Measurements from ENCODE around the gene MYO7B. TPM values are rescaled to one million over a fixed set of nuclear protein-coding genes. Genes with fewer than 3 reads are reported as not detected.
A peak's percentile ranks its signal among the peaks of the same experiment; 100 is the strongest.

The MYO7B gene
- total RNA-seq, 6 donors from 2014 or later: 1.2 to 6.1 (median 3.1) TPM

GRCh38 chr2:127651381-127651809 lies 115.9 kb downstream of the MYO7B start:
- Histone ChIP-seq H3K4me1 (peaks cover 38 to 57% (median 51%) of the 10 kb centered on the region in 4 donors), H3K36me3 (peaks cover 0 to 48% (median 10%) of the 10 kb centered on the region in 4 donors), H3K27me3 (no peaks in the 10 kb centered on the region), H3K27ac (peak overlapping the region in 2 of 4 donors; percentile 67 to 84), H3K9me3 (no peaks in the 10 kb centered on the region), H3K4me3 (no peak overlapping the region)
- TF ChIP-seq POLR2A (IDR thresholded peaks at IDR 0.05): no peak
- TF ChIP-seq EP300 (IDR thresholded peaks at IDR 0.05): no peak
- TF ChIP-seq POLR2AphosphoS5 (IDR thresholded peaks at IDR 0.05): no peak
- 92 to 97% methylated on average over 10 to 29 of the region's 29 CpGs for WGBS, 2 donors
- DNase-seq: peak in 1 of 2 donors; percentile 77
- no peak for ATAC-seq (ENCODE audit: low FRiP score in 2 of 2)

- ATAC-seq (ENCODE audit: low FRiP score in 2 of 2) (peak in 1 of 2 donors; percentile 16), DNase-seq (no peak)
- WGBS, 2 donors: 71 to 79% methylated on average over 8 to 14 of the region's 14 CpGs
- Histone ChIP-seq H3K27me3 (no peaks in the 10 kb centered on the region), H3K4me3 (no peak overlapping the region), H3K4me1 (peaks cover 35 to 57% (median 51%) of the 10 kb centered on the region in 4 donors), H3K36me3 (peaks cover 0 to 55% (median 12%) of the 10 kb centered on the region in 4 donors), H3K9me3 (no peaks in the 10 kb centered on the region), H3K27ac (peak overlapping the region in 3 of 4 donors; percentile 67 to 84 (median 76))
- TF ChIP-seq EP300 (IDR thresholded peaks at IDR 0.05): no peak
- no peak for TF ChIP-seq POLR2A (IDR thresholded peaks at IDR 0.05)
- no peak for TF ChIP-seq POLR2AphosphoS5 (IDR thresholded peaks at IDR 0.05)
- TF ChIP-seq CTCF (IDR thresholded peaks at IDR 0.05): no peak
Measured at GRCh38 chr2:127651971-127652550, 116.6 kb downstream of the MYO7B start.

GRCh38 chr2:127652786-127653357 lies 117.4 kb downstream of the MYO7B start:
- no peak for TF ChIP-seq POLR2A (IDR thresholded peaks at IDR 0.05)
- TF ChIP-seq POLR2AphosphoS5 (IDR thresholded peaks at IDR 0.05): no peak
- TF ChIP-seq CTCF (IDR thresholded peaks at IDR 0.05): no peak
- no peak for TF ChIP-seq EP300 (IDR thresholded peaks at IDR 0.05)
- H3K4me1 ChIP-seq: peaks cover 35 to 56% (median 52%) of the 10 kb centered on the region in 4 donors
- peak overlapping the region; percentile 0 to 84 (median 72) for H3K27ac ChIP-seq
- H3K27me3 ChIP-seq: no peaks in the 10 kb centered on the region
- H3K36me3 ChIP-seq: peaks cover 0 to 63% (median 14%) of the 10 kb centered on the region in 4 donors
- no peaks in the 10 kb centered on the region for H3K9me3 ChIP-seq
- H3K4me3 ChIP-seq: no peak overlapping the region
- ATAC-seq (ENCODE audit: low FRiP score in 2 of 2): no peak
- DNase-seq: peak in 1 of 2 donors; percentile 57
- WGBS, 2 donors: 79 to 82% methylated on average over 21 to 25 of the region's 25 CpGs

- peaks cover 0 to 65% (median 14%) of the 10 kb centered on the region in 4 donors for H3K36me3 ChIP-seq
- H3K27ac ChIP-seq: peak overlapping the region; percentile 0 to 84 (median 72)
- no peaks in the 10 kb centered on the region for H3K9me3 ChIP-seq
- ATAC-seq (ENCODE audit: low FRiP score in 2 of 2) (no peak), DNase-seq (peak in 1 of 2 donors; percentile 53)
- H3K27me3 ChIP-seq: no peaks in the 10 kb centered on the region
- H3K4me1 ChIP-seq: peaks cover 35 to 58% (median 52%) of the 10 kb centered on the region in 4 donors
- no peak for TF ChIP-seq POLR2AphosphoS5 (IDR thresholded peaks at IDR 0.05)
- TF ChIP-seq EP300 (IDR thresholded peaks at IDR 0.05): no peak
- TF ChIP-seq POLR2A (IDR thresholded peaks at IDR 0.05): no peak
- TF ChIP-seq CTCF (IDR thresholded peaks at IDR 0.05): no peak
- H3K4me3 ChIP-seq: no peak overlapping the region
- WGBS, 2 donors: 86 to 89% methylated on average over 13 to 15 of the region's 16 CpGs
Measured at GRCh38 chr2:127653421-127654083, 118.1 kb downstream of the MYO7B start.

Data from upper lobe of left lung (tissue), 6 donors.